Right lobe of liver (tissue), 4 donors: ENCODE data around the gene GLS2.

Experiments
- POLR2A ChIP-seq: fragments of 450-650 bp; IDR thresholded peaks from one replicate; pipeline ENCODE4 v1.6.1; 2017; ENCODE audit warnings: antibody characterized with exemption, mild to moderate bottlenecking
- TF ChIP-seq, protein P1 (sequence below), 4 donors: fragments of 200-600 bp in 3 of 4; fragments of 450-650 bp in 1 of 4; IDR thresholded peaks; one replicate each; pipeline versions ENCODE4 v1.5.1 to v1.8.0; 2016 to 2022; ENCODE audit warnings: antibody characterized with exemption in 4 of 4, mild to moderate bottlenecking in 2 of 4
- donor health status: DM: no; HTN: no; CAD: no.
- donor health status: DM: no; HTN: no; CAD: no.
- donor health status: DM: no; HTN: yes; CAD: no.

DNA sequence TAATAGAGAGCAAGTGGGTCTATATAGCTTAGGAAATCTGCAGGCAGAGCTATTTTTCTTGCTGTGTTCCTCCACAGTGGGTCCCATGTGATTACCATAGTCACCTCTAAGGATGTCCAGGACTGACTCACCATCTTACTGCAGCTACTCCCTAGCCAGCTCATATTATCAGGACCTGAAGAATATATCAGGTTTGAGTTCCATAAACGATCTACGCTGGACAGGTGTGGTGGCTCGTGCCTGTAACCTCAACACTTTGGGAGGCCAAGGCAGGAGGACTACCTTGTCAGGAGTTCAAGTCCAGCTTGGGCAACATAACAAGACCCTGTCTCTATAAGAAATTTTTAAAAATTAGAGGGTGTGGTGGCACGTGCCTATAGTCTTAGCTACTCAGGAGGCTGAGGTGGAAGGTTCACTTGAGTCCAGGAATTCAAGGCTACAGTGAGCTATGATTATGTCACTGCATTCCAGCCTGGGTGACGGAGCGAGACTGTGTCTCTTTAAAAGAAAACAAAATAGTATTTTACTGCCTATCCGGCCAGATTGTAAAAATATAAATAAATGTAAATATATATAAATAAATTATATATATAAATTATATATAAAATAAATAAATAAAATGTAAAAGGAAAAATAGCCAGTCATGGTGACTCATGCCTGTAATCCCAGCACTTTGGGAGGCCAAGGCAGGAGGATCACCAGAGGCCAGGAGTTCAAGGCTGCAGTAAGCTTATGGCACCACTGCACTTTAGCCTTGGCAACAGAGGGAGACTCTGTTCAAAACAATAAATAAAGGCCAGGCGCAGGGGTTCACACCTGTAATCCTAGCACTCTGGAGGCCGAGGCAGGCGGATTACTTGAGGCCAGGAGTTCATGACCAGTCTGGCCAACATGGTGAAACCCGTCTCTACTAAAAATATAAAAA lies 26.5 kb downstream of the GLS2 start:
- TF ChIP-seq, protein P1, sequence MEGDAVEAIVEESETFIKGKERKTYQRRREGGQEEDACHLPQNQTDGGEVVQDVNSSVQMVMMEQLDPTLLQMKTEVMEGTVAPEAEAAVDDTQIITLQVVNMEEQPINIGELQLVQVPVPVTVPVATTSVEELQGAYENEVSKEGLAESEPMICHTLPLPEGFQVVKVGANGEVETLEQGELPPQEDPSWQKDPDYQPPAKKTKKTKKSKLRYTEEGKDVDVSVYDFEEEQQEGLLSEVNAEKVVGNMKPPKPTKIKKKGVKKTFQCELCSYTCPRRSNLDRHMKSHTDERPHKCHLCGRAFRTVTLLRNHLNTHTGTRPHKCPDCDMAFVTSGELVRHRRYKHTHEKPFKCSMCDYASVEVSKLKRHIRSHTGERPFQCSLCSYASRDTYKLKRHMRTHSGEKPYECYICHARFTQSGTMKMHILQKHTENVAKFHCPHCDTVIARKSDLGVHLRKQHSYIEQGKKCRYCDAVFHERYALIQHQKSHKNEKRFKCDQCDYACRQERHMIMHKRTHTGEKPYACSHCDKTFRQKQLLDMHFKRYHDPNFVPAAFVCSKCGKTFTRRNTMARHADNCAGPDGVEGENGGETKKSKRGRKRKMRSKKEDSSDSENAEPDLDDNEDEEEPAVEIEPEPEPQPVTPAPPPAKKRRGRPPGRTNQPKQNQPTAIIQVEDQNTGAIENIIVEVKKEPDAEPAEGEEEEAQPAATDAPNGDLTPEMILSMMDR (IDR thresholded peaks at IDR 0.05) = no peak
- TF ChIP-seq POLR2A = no peak
